ENCODE measurements around the gene UBR4.
"Not testable (repeated sequence)": the region's sequence is repeated elsewhere in the genome, so short reads cannot be mapped to it uniquely, and the experiment has no call there.

UBR4 gene

GRCh38 chr1:19187852-19188251 lies 22.2 kb downstream of the UBR4 start:
- no peak for DNase-seq

GRCh38 chr1:19186001-19186400 lies 24.1 kb downstream of the UBR4 start:
- DNase-seq: no peak

DNA sequence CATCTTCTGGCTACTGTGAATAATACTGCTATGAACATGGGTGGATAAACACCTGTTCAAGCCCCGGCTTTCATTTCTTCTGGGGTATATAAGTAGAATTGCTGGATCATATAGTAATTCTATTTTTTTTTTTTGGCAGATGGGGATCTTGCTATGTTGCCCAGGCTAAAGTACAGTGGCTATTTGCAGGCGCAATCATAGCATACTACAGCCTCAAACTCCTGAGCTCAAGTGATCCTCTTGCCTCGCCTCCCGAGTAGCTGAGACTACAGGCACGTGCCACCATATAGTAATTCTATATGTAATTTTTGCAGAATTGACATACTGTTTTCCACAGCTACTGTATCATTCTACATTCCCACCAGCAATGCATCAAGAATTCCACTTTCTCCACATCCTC lies 27.8 kb downstream of the UBR4 start:
- no peak for DNase-seq

DNA sequence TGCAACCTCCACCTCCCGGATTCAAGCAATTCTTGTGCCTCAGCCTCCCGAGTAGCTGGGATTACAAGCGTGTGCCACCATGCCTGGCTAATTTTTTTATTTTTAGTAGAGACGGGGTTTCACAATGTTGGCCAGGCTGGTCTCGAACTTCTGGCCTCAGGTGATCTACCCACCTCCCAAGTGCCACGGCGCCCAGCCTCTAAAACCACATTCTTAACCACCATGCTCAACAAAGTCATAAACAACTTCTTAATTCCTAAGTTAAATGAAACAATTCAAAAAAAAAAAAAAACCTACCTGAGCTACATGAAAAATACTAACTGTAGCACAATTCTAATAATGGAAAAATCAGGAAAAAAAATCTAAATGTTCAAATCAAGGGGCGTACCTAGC lies 29.8 kb downstream of the UBR4 start:
- not testable (repeated sequence) for DNase-seq

DNA sequence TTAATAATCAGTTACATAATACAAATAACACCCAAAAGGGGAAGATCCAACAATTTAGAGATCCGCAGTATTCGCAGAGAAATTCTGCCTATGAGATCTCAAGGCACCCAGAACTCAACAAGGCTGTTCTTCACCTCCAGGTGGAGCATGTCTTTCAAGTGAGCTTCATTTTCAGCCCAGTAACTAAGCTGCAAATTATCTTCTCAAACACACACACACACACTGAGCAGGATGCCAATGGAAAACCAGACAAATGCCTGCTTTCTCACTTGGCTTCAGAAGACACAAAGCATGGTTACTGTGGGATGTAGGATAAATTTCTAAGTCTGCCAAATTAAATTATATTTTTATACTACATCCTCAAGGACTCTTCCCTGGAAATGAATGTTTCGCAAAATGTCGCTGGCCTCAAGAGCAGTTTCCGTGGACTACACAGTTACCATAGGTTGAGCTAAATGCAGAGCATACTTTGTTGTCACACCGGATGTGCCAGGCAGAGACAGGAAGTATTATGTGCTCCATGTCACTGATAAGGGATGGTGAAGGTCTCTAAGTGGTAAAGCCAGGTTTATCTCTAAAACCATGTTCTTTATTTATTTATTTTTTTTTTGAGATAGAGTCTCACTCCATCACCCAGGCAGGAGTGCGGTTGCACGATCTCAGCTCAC lies 30.3 kb downstream of the UBR4 start:
- peak; percentile 3 for DNase-seq

DNA sequence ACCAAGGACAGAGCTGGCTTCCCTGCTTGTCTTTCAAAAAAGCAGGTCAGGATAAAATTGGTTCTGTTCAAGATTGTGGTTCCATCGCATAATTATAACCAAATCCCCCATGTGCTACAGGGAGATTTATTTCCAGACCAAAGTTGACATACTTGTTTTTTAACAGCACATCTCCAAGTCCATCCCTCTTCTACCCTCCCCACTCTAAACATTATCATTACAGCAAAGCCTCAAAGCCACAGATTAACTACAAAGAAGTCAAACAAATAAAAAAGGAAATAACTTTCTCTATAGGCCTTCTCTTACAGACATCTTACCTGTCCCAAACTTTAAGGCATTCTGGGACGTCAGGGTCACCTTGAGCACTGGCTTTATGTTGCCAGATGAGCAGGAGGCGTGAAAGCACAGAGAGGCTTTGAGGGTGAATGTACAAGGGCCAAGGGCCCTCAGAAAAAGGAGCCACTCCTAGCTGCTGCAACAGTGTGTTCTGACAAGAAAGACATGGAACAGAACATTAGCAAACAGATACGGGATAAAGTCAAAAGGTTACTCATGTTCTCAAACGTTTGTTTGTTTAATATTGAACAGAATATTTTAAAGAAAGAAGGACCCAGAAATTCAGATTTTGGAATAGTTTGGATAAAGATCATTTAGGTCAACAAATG lies 31.2 kb downstream of the UBR4 start:
- DNase-seq: no peak

DNA sequence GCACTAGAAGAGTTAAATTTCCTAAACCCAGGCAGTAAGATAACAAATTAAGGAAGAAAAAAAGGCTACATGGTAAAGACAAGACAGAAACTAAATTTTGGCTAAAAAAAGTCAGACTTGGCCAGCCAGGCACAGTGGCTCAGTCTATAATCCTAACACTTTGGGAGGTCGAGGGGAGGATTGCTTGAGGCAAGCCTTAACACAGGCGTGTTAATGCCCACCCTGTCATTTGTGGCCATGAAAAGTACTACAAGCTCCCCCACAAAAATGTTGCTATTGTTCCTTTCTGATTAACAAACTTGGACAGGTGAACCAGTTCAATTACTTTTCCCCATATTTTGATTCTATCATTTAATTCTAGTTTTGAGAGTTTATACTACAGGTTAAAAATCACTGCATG lies 32.3 kb downstream of the UBR4 start:
- DNase-seq: no peak

- no peak for DNase-seq
These were observed 40.4 kb downstream of the UBR4 start for GRCh38 chr1:19169642-19170041.

- DNase-seq: no peak
These were observed 42.9 kb downstream of the UBR4 start for GRCh38 chr1:19167140-19167539.

- DNase-seq: no peak
These were observed 44.0 kb downstream of the UBR4 start for GRCh38 chr1:19166066-19166465.

GRCh38 chr1:19165501-19165900 lies 44.6 kb downstream of the UBR4 start:
- no peak for DNase-seq

- DNase-seq: no peak
These were observed 45.6 kb downstream of the UBR4 start for GRCh38 chr1:19164274-19165015.

GRCh38 chr1:19163261-19163660 lies 46.8 kb downstream of the UBR4 start:
- no peak for DNase-seq

GRCh38 chr1:19160831-19161230 lies 49.2 kb downstream of the UBR4 start:
- DNase-seq: no peak

DNA sequence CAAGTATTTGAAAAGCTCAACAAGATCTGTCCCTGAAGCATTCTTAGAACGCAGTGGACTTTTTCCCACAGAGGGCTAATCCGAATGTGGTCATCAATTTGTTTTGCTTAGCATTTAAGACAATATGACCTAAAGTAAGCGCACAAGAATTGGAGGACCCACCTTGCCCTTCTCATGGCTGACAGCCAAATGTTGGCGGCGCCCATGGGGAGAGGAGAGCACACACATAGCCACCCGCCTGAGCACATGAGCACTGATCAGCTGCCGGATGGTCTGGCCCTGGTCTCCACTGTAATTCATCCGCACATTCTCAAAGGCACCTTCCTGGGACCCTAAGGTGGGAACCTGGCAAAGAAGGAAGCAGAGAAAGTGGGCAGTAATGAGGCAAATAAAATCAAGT lies 52.4 kb downstream of the UBR4 start:
- DNase-seq: no peak

- DNase-seq: no peak
These were observed 53.4 kb downstream of the UBR4 start for GRCh38 chr1:19156676-19157075.

GRCh38 chr1:19154876-19155275 lies 55.2 kb downstream of the UBR4 start:
- DNase-seq: peak; percentile 84

DNA sequence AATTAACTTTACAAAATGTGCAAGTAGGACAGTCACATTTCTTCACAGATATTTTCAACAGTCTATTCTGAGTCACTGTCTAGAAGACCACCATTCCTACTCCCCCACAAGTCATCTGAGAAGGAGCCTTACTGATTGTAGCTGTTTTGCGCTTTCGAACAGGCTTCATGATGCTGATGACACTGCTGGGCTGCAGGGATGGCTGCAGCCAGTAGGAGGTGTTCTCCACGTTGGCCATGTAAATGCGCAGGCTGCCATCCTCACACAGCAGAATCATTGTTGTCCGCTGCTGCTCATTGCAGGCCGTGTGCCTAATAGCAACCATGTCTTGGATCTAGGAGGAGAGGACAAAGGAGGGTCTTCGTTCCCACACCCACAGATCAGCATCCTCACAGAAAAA lies 56.9 kb downstream of the UBR4 start:
- no peak for DNase-seq

DNA sequence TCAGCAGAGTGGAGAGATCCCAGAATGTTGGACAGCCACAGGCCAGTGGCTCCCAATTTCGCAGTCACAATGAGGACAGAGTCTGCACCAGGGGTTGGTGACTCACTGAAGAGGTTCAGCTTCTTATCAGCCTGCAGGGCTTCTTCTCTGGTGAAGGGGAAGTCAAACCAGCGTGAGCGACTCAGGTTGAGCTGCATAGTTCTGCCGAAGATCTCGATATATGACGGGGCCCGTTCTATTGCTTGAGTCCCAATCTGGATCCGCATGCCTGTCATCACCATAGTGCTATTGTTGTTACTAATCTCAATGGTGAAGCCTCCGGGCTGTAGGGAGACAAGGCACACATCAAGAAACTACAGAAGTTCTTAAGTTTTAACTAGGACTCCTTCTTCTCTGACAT lies 58.5 kb downstream of the UBR4 start:
- DNase-seq: no peak

DNA sequence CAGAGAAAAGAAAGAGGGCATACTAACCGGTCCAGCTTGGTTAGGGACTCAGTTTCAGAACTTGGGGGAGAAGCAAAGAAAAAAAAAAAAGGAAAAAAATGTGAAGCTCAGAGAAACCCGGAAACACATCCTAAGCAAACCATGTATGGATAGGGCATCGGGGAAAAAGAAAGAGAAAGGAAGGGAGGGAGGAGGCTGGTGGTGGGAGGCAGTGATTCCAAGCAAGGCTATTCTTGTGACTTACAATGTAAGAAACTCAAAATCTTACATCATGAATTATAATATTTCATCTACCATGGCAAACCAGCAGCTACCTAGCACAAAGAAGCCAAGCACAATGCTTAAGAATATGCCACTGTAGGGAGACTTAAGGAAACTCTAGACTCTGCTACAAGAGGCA lies 60.3 kb downstream of the UBR4 start:
- no peak for DNase-seq

DNA sequence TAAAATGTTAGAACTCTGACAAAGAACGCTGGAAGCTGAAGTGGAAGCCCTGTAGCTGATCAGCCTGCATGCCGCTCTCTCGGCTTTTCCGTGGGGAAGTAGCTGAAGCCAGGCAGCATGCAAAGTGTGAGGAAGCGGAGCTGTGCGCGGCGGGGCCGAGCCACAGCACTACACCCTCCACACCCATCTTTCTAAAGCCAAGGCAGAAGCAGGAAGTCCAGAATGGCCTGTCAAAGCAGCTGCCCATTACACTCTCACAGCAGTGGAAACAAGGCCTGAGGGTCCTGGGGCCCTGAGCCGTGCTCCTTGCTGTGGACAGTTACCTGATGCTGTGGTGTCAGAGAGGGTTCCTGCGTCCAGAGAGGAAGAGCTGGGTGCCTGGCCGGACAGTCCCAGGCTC lies 69.6 kb downstream of the UBR4 start:
- no peak for DNase-seq

- no peak for DNase-seq
These were observed 70.4 kb downstream of the UBR4 start for GRCh38 chr1:19139711-19140110.

- DNase-seq: no peak
These were observed 71.0 kb downstream of the UBR4 start for GRCh38 chr1:19138958-19139581.

DNA sequence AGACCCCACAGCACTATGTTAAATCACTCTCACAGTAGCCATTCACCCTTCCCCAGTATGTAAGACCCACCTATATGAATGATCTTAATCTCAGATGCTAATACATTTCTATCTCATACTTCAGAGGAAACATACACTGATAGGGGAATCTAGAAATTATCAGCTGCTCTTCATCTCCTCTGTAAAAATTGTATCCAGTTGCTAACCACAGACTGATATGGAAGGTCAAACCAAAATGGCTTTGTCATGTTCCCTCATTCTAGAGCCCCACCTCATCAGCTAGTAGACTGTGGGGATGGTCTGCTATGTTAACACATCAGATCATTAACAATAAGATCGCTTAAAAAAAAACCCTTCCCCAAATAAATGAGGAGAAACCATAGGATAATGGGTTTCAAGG lies 71.7 kb downstream of the UBR4 start:
- DNase-seq: no peak
